GM18870 (cell line): ENCODE data around the gene PSMG3.
"Not testable (repeated sequence)": the region's sequence is repeated elsewhere in the genome, so short reads cannot be mapped to it uniquely, and the experiment has no call there.

Experiments used
- ATAC-seq: cut with Tn5 transposase; IDR thresholded peaks from one replicate; pipeline ENCODE4 v1.9.1; 2021; ENCODE audit warnings: moderate library complexity; ENCODE audit not compliant: unreplicated experiment

PSMG3 gene

DNA sequence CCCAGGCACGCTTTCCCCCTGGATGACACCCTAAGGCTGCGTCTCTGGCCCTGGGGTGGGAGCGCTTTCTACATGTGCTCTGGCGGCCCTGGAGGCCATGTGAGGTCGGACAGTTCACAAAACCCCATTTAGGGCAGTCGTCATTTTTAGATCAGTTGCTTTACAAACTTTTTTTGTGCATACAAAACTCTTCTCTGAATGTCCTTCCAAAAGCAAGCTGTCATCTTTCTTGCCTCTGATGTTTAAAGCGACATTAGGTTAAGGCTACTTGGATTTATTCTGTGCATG, 33.4 kb downstream of the PSMG3 start:
- no peak for ATAC-seq

DNA sequence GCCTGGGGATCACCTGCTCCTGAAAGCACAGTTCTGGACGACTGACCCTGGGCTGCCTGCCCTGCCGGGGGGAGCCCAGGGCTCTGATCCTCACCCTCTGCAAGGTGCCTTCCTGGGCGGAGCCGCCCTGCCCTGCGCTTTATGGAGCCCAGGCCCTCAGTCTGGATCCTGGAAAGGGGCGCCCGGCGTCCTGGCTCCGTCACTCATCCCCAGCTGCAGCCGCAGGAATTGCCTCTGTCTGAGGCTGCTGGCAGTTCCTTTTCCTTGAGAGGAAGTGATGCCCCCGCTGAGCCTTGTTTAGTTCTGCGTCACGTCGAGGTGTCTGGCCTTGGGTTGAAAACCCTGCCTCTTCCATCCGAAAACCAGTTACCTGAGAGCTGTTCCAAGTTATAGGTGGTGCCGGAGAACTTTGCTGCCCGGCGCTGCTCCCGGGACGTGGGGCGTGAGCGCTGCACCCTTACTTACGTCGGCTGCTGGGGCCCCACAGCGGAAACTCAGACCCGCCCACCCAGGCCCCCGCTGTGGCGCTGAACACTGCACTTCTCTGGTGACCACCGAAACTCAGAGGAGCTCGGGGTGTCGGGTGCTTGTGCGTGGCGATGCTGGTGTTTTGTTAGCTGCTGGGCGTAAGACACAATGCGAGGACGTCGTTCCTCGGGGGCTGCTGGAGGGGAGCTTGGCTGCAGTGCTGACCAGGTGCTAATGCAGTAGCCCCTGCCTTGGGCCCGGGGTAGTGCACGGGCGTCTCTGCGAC, 34.0 kb downstream of the PSMG3 start:
- ATAC-seq, result no peak

GRCh38 chr7:1535100-1535458, 34.8 kb downstream of the PSMG3 start:
- ATAC-seq, result no peak

GRCh38 chr7:1534330-1535099, 35.3 kb downstream of the PSMG3 start:
- ATAC-seq, result no peak

- ATAC-seq, result no peak
Observed at GRCh38 chr7:1533547-1534329, 36.1 kb downstream of the PSMG3 start.

GRCh38 chr7:1533255-1533546, 36.6 kb downstream of the PSMG3 start:
- no peak for ATAC-seq

- no peak for ATAC-seq
Observed at GRCh38 chr7:1532456-1533254, 37.2 kb downstream of the PSMG3 start.

DNA sequence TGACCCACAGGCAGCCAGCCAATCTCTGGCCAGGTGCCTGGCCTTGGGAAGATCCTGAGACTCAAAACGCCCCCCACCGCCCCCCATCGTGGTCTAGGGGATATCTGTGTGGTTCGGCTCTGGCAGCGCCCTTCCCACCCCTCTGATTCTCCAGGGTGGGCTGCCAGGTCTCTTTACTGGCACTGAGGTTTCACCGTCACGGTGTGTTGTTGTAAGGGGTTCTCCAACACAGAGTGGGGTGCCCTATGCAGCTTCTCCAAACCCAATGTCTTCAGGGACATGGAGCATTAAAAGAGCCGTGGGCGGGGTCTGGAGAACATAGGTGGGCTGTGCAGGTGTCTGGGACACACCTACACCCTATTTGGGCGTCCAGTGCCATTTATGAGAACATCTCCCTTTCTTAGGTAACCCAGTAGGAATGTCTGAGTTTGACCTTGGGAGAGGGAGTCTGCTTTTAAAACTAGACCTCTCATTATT, 37.8 kb downstream of the PSMG3 start:
- no peak for ATAC-seq

GRCh38 chr7:1531263-1531978, 38.4 kb downstream of the PSMG3 start:
- ATAC-seq, result no peak

DNA sequence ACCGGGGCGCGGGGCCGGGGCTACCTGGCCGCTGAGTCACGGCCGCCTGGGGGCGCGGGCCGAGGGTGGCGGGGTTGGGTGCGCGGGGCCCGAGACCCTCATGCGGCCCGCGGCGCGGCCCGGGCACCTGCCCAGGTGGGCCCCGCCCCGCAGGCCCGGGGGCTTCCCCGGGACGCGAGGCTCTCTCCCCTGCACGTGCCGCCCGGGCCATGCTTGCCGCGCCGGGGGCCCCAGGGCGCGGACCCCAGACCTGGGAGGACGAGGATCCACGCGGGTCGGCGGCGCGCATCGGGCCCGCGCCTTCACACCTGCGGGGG, 38.9 kb downstream of the PSMG3 start:
- no peak for ATAC-seq

- no peak for ATAC-seq
Observed at GRCh38 chr7:1529383-1530116, 40.3 kb downstream of the PSMG3 start.

- ATAC-seq, result no peak
Observed at GRCh38 chr7:1526271-1526754, 43.5 kb downstream of the PSMG3 start.

GRCh38 chr7:1525409-1525808, 44.4 kb downstream of the PSMG3 start:
- ATAC-seq, result no peak

DNA sequence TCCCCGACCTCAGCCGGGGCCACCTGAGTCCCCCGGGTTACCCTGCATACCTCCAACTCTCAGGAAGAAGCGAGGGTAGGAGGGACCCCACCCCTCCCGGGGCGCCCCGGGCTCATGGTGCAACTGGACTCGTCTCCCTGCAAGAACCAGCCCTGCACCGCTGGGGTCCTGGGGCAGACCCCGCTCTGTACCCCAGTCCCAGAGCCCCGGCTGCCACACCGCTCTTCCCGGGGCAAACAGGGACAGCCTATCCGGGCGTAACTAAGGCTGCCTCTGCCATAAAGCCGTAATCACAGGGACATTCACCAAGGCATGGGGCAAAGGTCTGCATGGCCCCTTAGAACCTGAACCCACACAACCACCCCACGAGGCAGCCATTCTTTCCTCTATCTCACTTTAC, 46.0 kb downstream of the PSMG3 start:
- ATAC-seq, result no peak

GRCh38 chr7:1523208-1523607, 46.6 kb downstream of the PSMG3 start:
- no peak for ATAC-seq

GRCh38 chr7:1521456-1521855, 48.4 kb downstream of the PSMG3 start:
- ATAC-seq, result no peak

DNA sequence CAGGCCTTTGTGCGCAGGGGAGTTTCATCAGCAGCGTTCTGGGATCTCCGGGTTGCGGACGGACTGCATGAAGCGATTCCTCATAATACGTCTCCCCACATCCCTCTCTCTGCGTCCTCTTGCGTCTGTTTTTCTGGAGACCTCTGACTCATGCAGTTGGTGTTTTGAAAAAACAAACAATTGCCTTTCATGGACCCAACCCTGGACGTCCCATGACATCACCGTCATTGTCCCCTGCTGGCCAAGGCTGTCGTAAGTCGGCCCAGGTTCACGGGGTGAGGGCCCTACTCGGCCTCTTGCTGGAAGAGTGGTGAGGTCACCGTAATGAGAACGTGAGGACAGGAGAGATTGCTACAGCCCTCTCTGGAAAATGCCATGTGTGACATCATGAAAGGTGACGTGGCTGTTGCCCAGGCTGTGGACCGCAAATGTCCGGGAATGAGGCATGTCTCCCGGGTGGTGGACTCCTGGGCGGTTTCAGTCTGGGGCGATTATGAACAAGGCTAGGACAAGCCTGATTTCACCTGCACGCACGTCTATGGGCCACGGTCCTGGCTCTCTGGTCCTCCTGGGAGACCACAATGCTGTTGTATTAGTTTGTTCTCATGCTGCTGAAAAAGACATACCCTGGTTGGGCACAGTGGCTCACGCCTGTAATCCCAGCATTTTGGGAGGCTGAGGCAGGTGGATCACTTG, 49.1 kb downstream of the PSMG3 start:
- no peak for ATAC-seq

GRCh38 chr7:1519322-1519922, 50.4 kb downstream of the PSMG3 start:
- not testable (repeated sequence) for ATAC-seq
